H1 (cell line): ENCODE measurements around the gene SLC23A2. TPM values are rescaled to one million over a fixed set of nuclear protein-coding genes. Genes with fewer than 3 reads are reported as not detected.

Experiments used
- CTCF ChIA-PET: fragments of 300-600 bp; sonication (Branson Sonifier 250); formaldehyde crosslinking; loops from one replicate; lab custom pipeline; 2021; ENCODE audit not compliant: partially characterized antibody; lab: Charles Lee
- POLR2A ChIA-PET: fragments of 300-600 bp; sonication (Branson Sonifier 250); formaldehyde crosslinking; loops from one replicate; lab custom pipeline; 2021; ENCODE audit warnings: inconsistent platforms; ENCODE audit not compliant: partially characterized antibody; lab: Charles Lee
- DNase-seq, 2 experiments: peaks; one replicate each; pipeline versions ENCODE4 v3.0.0 to v3.0.0-alpha.2; 2010 to 2022; ENCODE audit warnings: low spot score in 2 of 2, low read depth in 1 of 2, mixed read lengths in 1 of 2
- FAIRE-seq: peaks from 2 replicates; lab custom pipeline; 2011; peaks lifted over from hg19 to GRCh38; lab: Jason Lieb, UNC
- H2AFZ ChIP-seq: 2 replicates; pipeline ENCODE4 v1.8.1; 2012; ENCODE audit warnings: low read length, inconsistent platforms
- H2AK5ac ChIP-seq: 2 replicates; pipeline ENCODE4 v1.6.1; 2013; ENCODE audit warnings: low read depth, low read length
- H2BK120ac ChIP-seq: replicated peaks from 2 replicates; pipeline ENCODE3; 2013; ENCODE audit warnings: low read depth, low read length, inconsistent platforms
- H2BK12ac ChIP-seq: 2 replicates; pipeline ENCODE4 v1.6.1; 2013; ENCODE audit warnings: low read depth, low read length
- H2BK15ac ChIP-seq: 2 replicates; pipeline ENCODE4 v1.6.1; 2013; ENCODE audit warnings: low read length
- H2BK20ac ChIP-seq: 2 replicates; pipeline ENCODE4 v1.6.1; 2013; ENCODE audit warnings: low read length
- H2BK5ac ChIP-seq: 2 replicates; pipeline ENCODE4 v1.6.1; 2013; ENCODE audit warnings: low read depth, low read length
- H3K14ac ChIP-seq: 2 replicates; pipeline ENCODE4 v1.6.1; 2013; ENCODE audit warnings: inconsistent platforms; ENCODE audit not compliant: insufficient read length
- H3K18ac ChIP-seq: 2 replicates; pipeline ENCODE4 v1.6.1; 2013; ENCODE audit warnings: low read length; ENCODE audit errors: extremely low read depth
- H3K23ac ChIP-seq: 2 replicates; pipeline ENCODE4 v1.6.1; 2013; ENCODE audit warnings: inconsistent platforms; ENCODE audit not compliant: insufficient read length
- H3K23me2 ChIP-seq: 2 replicates; pipeline ENCODE4 v1.6.1; 2013; ENCODE audit warnings: low read depth, low read length
- H3K27ac ChIP-seq: 2 replicates; pipeline ENCODE4 v1.6.1; 2011; ENCODE audit warnings: low read depth, low read length, inconsistent platforms
- H3K27me3 ChIP-seq, 4 experiments: replicated peaks in 1 of 4; 1 replicate in 1 of 4; 2 replicates in 3 of 4; pipeline versions ENCODE4 v1.6.1 to v1.8.1; 2011 to 2013; ENCODE audit warnings: low read length in 3 of 4, mild to moderate bottlenecking in 3 of 4, inconsistent platforms in 2 of 4, mixed read lengths in 2 of 4, moderate library complexity in 1 of 4; ENCODE audit not compliant: control insufficient read depth in 3 of 4, insufficient read depth in 3 of 4; ENCODE audit errors: extremely low read depth in 1 of 4
- H3K36me3 ChIP-seq, 4 experiments: 2 replicates each; pipeline versions ENCODE4 v1.6.1 to v1.8.1; 2011 to 2013; ENCODE audit warnings: mild to moderate bottlenecking in 4 of 4, low read length in 3 of 4, moderate library complexity in 2 of 4, control low read depth in 1 of 4, inconsistent platforms in 1 of 4; ENCODE audit not compliant: insufficient read depth in 4 of 4, control insufficient read depth in 2 of 4
- H3K4ac ChIP-seq: replicated peaks from 2 replicates; pipeline ENCODE3; 2013; ENCODE audit warnings: low read length, low read depth, mixed read lengths, inconsistent platforms; ENCODE audit not compliant: insufficient read length
- H3K4me1 ChIP-seq, 4 experiments: replicated peaks in 1 of 4; 1 replicate in 1 of 4; 2 replicates in 3 of 4; pipeline versions ENCODE4 v1.6.1 to v1.8.1; 2011 to 2013; ENCODE audit warnings: low read length in 3 of 4, inconsistent platforms in 2 of 4, mixed read lengths in 1 of 4; ENCODE audit not compliant: insufficient read depth in 4 of 4, control insufficient read depth in 3 of 4
- H3K4me2 ChIP-seq, 2 experiments: 2 replicates each; pipeline versions ENCODE4 v1.6.1 to v1.8.1; 2011 to 2013; ENCODE audit warnings: low read depth in 2 of 2, low read length in 2 of 2, control low read depth in 1 of 2, inconsistent platforms in 1 of 2, mild to moderate bottlenecking in 1 of 2; ENCODE audit not compliant: insufficient read depth in 1 of 2
- H3K4me3 ChIP-seq, 4 experiments: fragments of 200-600, 300-600 bp in 1 of 4; sonication (generic), shearing (Covaris generic), sonication (Bioruptor Twin) in 1 of 4; 2 replicates each; pipeline versions ENCODE4 v1.5.1 to v1.8.1; 2011 to 2016; ENCODE audit warnings: low read length in 4 of 4, low read depth in 3 of 4, control low read depth in 2 of 4, inconsistent platforms in 2 of 4, mild to moderate bottlenecking in 2 of 4, mixed read lengths in 1 of 4, moderate library complexity in 1 of 4; ENCODE audit not compliant: insufficient read depth in 2 of 4; ENCODE audit errors: extremely low read depth in 1 of 4
- H3K56ac ChIP-seq: replicated peaks from 2 replicates; pipeline ENCODE3; 2013; ENCODE audit warnings: low read depth, mild to moderate bottlenecking, mixed read lengths, low read length, inconsistent platforms; ENCODE audit not compliant: insufficient read length
- H3K79me1 ChIP-seq: 2 replicates; pipeline ENCODE4 v1.6.1; 2013; ENCODE audit warnings: low read depth, low read length, control low read depth
- H3K79me2 ChIP-seq, 2 experiments: 2 replicates each; pipeline versions ENCODE4 v1.6.1 to v1.8.1; 2012 to 2013; ENCODE audit warnings: low read length in 2 of 2, mild to moderate bottlenecking in 2 of 2, inconsistent platforms in 1 of 2; ENCODE audit not compliant: insufficient read depth in 2 of 2, control insufficient read depth in 1 of 2
- H3K9ac ChIP-seq, 4 experiments: replicated peaks in 1 of 4; 1 replicate in 1 of 4; 2 replicates in 3 of 4; pipeline versions ENCODE4 v1.6.1 to v1.8.1; 2011 to 2013; ENCODE audit warnings: low read depth in 3 of 4, low read length in 3 of 4, control low read depth in 2 of 4, mild to moderate bottlenecking in 2 of 4, moderate library complexity in 2 of 4, inconsistent platforms in 1 of 4; ENCODE audit errors: extremely low read depth in 1 of 4
- H3K9me3 ChIP-seq, 2 experiments: 2 replicates each; pipeline versions ENCODE4 v1.6.1 to v1.8.1; 2012 to 2013; ENCODE audit warnings: mild to moderate bottlenecking in 2 of 2, moderate library complexity in 2 of 2, control low read depth in 1 of 2, inconsistent platforms in 1 of 2, low read depth in 1 of 2, low read length in 1 of 2, mixed read lengths in 1 of 2; ENCODE audit not compliant: insufficient read depth in 2 of 2
- H4K20me1 ChIP-seq, 2 experiments: replicated peaks in 1 of 2; 2 replicates each; pipeline versions ENCODE3 to v1.8.1; 2011 to 2013; ENCODE audit warnings: inconsistent platforms in 2 of 2, low read length in 2 of 2, mild to moderate bottlenecking in 1 of 2; ENCODE audit not compliant: insufficient read depth in 2 of 2, control insufficient read depth in 1 of 2
- H4K5ac ChIP-seq: 2 replicates; pipeline ENCODE4 v1.6.1; 2013; ENCODE audit warnings: low read length, low read depth, mixed read lengths, inconsistent platforms; ENCODE audit not compliant: insufficient read length
- H4K8ac ChIP-seq: 2 replicates; pipeline ENCODE4 v1.8.0; 2013; ENCODE audit warnings: mild to moderate bottlenecking, moderate library complexity, low read length, inconsistent platforms; ENCODE audit not compliant: insufficient read depth; ENCODE audit errors: extremely low read depth
- H4K91ac ChIP-seq: replicated peaks from 2 replicates; pipeline ENCODE3; 2013; ENCODE audit warnings: low read length, mixed read lengths, inconsistent platforms; ENCODE audit not compliant: insufficient read length
- BCL11A ChIP-seq, 2 experiments: IDR thresholded peaks; one replicate each; pipeline ENCODE4 v1.6.1; 2011; ENCODE audit warnings: low read depth in 2 of 2, low read length in 2 of 2, mild to moderate bottlenecking in 2 of 2
- CHD2 ChIP-seq: IDR thresholded peaks from 2 replicates; pipeline ENCODE4 v1.6.1; 2012; ENCODE audit warnings: low read length, improper control_type of control experiment
- EGR1 ChIP-seq: IDR thresholded peaks from 2 replicates; pipeline ENCODE4 v1.6.1; 2011; ENCODE audit warnings: low read depth, low read length, borderline replicate concordance
- KDM4A ChIP-seq: IDR thresholded peaks from one replicate; pipeline ENCODE4 v1.7.1; 2012; ENCODE audit warnings: low read depth, mild to moderate bottlenecking, moderate library complexity, low read length, inconsistent platforms; ENCODE audit not compliant: severe bottlenecking
- SP1 ChIP-seq: IDR thresholded peaks from 2 replicates; pipeline ENCODE4 v1.6.1; 2011; ENCODE audit warnings: low read depth, low read length
- SP2 ChIP-seq: IDR thresholded peaks from 2 replicates; pipeline ENCODE4 v1.6.1; 2012; ENCODE audit warnings: mild to moderate bottlenecking, low read length, inconsistent platforms
- TAF1 ChIP-seq: IDR thresholded peaks from 2 replicates; pipeline ENCODE4 v1.6.1; 2011; ENCODE audit warnings: mild to moderate bottlenecking, low read depth, low read length
- TAF7 ChIP-seq: optimal IDR thresholded peaks from 2 replicates; pipeline ENCODE3; 2011; ENCODE audit warnings: low read depth, mild to moderate bottlenecking, inconsistent platforms, low read length, moderate library complexity, borderline replicate concordance
- YY1 ChIP-seq: IDR thresholded peaks from 2 replicates; pipeline ENCODE4 v1.6.1; 2011; ENCODE audit warnings: low read depth, mild to moderate bottlenecking, low read length
- WGBS, 2 experiments: shearing (Covaris generic) in 1 of 2; methylation state at CpG; one replicate each; pipeline versions ENCODE4 v1.1.6 to v1.1.7; 2013 to 2015; ENCODE audit warnings: low lambda C conversion rate in 2 of 2, mixed read lengths in 2 of 2, inconsistent platforms in 1 of 2, low coverage in 1 of 2, missing lambda C conversion rate in 1 of 2; ENCODE audit not compliant: insufficient replicate concordance in 2 of 2, insufficient coverage in 1 of 2, insufficient read length in 1 of 2; ENCODE audit errors: extremely low coverage in 1 of 2, missing lambda C conversion rate in 1 of 2; 5-methylcytosine and 5-hydroxymethylcytosine counted together
- polyA plus RNA-seq, 7 experiments: library from polyadenylated mRNA; depleted of rRNA in 3 of 7; stranded (reverse) in 5 of 7; unstranded in 2 of 7; fragments of >200 nt in 5 of 7; fragments of 200-250 nt in 2 of 7; gene quantifications; 1 replicate in 5 of 7; 2 replicates in 1 of 7; 4 replicates in 1 of 7; pipeline versions ENCODE4 v1.2.1 to v1.2.3, GENCODE V29; 2011 to 2013; ENCODE audit warnings: missing spikeins in 2 of 7, mixed read lengths in 2 of 7
- total RNA-seq: library from RNA; stranded (reverse); fragmentation: NEBNext Ultra II Directional; extraction: Animal tissue kit (Norgen Biotek cat#: 25700); gene quantifications from 2 replicates; pipeline ENCODE4 v1.2.1, GENCODE V29; 2021
- TF ChIP-seq, protein P1 (sequence below): IDR thresholded peaks from 2 replicates; pipeline ENCODE4 v1.6.1; 2012; ENCODE audit warnings: inconsistent platforms

Gene SLC23A2
- total and polyA plus RNA-seq, 2 of the 8 experiments (the other 6 are each of a cell fraction or from before 2014, with no cell fraction given), result 17.0 to 18.6 TPM

GRCh38 chr20:4853004-4853403, 148.3 kb downstream of the SLC23A2 start:
- no peak overlapping the region for H2BK120ac ChIP-seq
- ChIA-PET CTCF (no interaction called here), POLR2A (interaction anchor here (0.7 kb wide), 1 partner anchor 188 kb away, joined by 3 read pairs; no protein-coding TSS in a partner anchor)
- H3K4ac ChIP-seq, result no peak overlapping the region
- no peak overlapping the region for H4K91ac ChIP-seq
- H2AK5ac ChIP-seq, result no peak overlapping the region
- no peak overlapping the region for H3K4me2 ChIP-seq
- no peak overlapping the region for H4K8ac ChIP-seq
- no peak overlapping the region for H4K5ac ChIP-seq
- H3K23ac ChIP-seq, result no peak overlapping the region
- H2BK15ac ChIP-seq, result no peak overlapping the region
- H3K9me3 ChIP-seq, result no peaks in the 10 kb centered on the region
- H4K20me1 ChIP-seq, result no peaks in the 10 kb centered on the region
- no peak overlapping the region for H2BK5ac ChIP-seq
- H3K27ac ChIP-seq, result no peak overlapping the region
- H3K4me1 ChIP-seq, result no peaks in the 10 kb centered on the region
- WGBS, 2 experiments, result 93% methylated on average over 15 of the region's 15 CpGs; no CpG with 5 or more reads in 1 of the 2 experiments
- no peaks in the 10 kb centered on the region for H3K79me2 ChIP-seq
- H3K56ac ChIP-seq, result no peak overlapping the region
- FAIRE-seq (no peak), DNase-seq (no peak)
- no peak overlapping the region for H3K18ac ChIP-seq
- TF ChIP-seq KDM4A (no peak), EGR1 (no peak), TAF1 (no peak), BCL11A (IDR thresholded peaks at IDR 0.05; ENCODE audit: low read depth in 2 of 2, low read length in 2 of 2) (no peak), SP2 (no peak), TAF7 (no peak), CHD2 (no peak), SP1 (no peak), YY1 (no peak)
- TF ChIP-seq, protein P1, sequence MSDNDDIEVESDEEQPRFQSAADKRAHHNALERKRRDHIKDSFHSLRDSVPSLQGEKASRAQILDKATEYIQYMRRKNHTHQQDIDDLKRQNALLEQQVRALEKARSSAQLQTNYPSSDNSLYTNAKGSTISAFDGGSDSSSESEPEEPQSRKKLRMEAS, result no peak
- no peak overlapping the region for H3K9ac ChIP-seq
- H3K36me3 ChIP-seq, result peaks cover 0 to 4% (median 0%) of the 10 kb centered on the region in 4 experiments; a peak in 2 of 8 replicates
- no peak overlapping the region for H2BK20ac ChIP-seq
- no peak overlapping the region for H3K4me3 ChIP-seq
- H3K79me1 ChIP-seq, result no peaks in the 10 kb centered on the region
- H2AFZ ChIP-seq, result no peak overlapping the region
- H3K27me3 ChIP-seq, result no peaks in the 10 kb centered on the region
- no peaks in the 10 kb centered on the region; the same call in 1 of the 2 replicates for H3K23me2 ChIP-seq
- H2BK12ac ChIP-seq, result no peak overlapping the region
- H3K14ac ChIP-seq, result no peak overlapping the region
